H1 (cell line): Measurements from ENCODE around the gene SLC48A1. TPM values are rescaled to one million over a fixed set of nuclear protein-coding genes. Genes with fewer than 3 reads are reported as not detected.

Source experiments
- CTCF ChIA-PET: fragments of 300-600 bp; sonication (Branson Sonifier 250); formaldehyde crosslinking; loops from one replicate; lab custom pipeline; 2021; ENCODE audit not compliant: partially characterized antibody; lab: Charles Lee
- POLR2A ChIA-PET: fragments of 300-600 bp; sonication (Branson Sonifier 250); formaldehyde crosslinking; loops from one replicate; lab custom pipeline; 2021; ENCODE audit warnings: inconsistent platforms; ENCODE audit not compliant: partially characterized antibody; lab: Charles Lee
- DNase-seq, 2 experiments: peaks; one replicate each; pipeline versions ENCODE4 v3.0.0 to v3.0.0-alpha.2; 2010 to 2022; ENCODE audit warnings: low spot score in 2 of 2, low read depth in 1 of 2, mixed read lengths in 1 of 2
- FAIRE-seq: peaks from 2 replicates; lab custom pipeline; 2011; peaks lifted over from hg19 to GRCh38; lab: Jason Lieb, UNC
- H2AFZ ChIP-seq: 2 replicates; pipeline ENCODE4 v1.8.1; 2012; ENCODE audit warnings: low read length, inconsistent platforms
- H2AK5ac ChIP-seq: 2 replicates; pipeline ENCODE4 v1.6.1; 2013; ENCODE audit warnings: low read depth, low read length
- H2BK120ac ChIP-seq: replicated peaks from 2 replicates; pipeline ENCODE3; 2013; ENCODE audit warnings: low read depth, low read length, inconsistent platforms
- H2BK12ac ChIP-seq: 2 replicates; pipeline ENCODE4 v1.6.1; 2013; ENCODE audit warnings: low read depth, low read length
- H2BK15ac ChIP-seq: 2 replicates; pipeline ENCODE4 v1.6.1; 2013; ENCODE audit warnings: low read length
- H2BK20ac ChIP-seq: 2 replicates; pipeline ENCODE4 v1.6.1; 2013; ENCODE audit warnings: low read length
- H2BK5ac ChIP-seq: 2 replicates; pipeline ENCODE4 v1.6.1; 2013; ENCODE audit warnings: low read depth, low read length
- H3K14ac ChIP-seq: 2 replicates; pipeline ENCODE4 v1.6.1; 2013; ENCODE audit warnings: inconsistent platforms; ENCODE audit not compliant: insufficient read length
- H3K18ac ChIP-seq: 2 replicates; pipeline ENCODE4 v1.6.1; 2013; ENCODE audit warnings: low read length; ENCODE audit errors: extremely low read depth
- H3K23ac ChIP-seq: 2 replicates; pipeline ENCODE4 v1.6.1; 2013; ENCODE audit warnings: inconsistent platforms; ENCODE audit not compliant: insufficient read length
- H3K23me2 ChIP-seq: 2 replicates; pipeline ENCODE4 v1.6.1; 2013; ENCODE audit warnings: low read depth, low read length
- H3K27ac ChIP-seq: 2 replicates; pipeline ENCODE4 v1.6.1; 2011; ENCODE audit warnings: low read depth, low read length, inconsistent platforms
- H3K27me3 ChIP-seq, 4 experiments: replicated peaks in 1 of 4; 1 replicate in 1 of 4; 2 replicates in 3 of 4; pipeline versions ENCODE4 v1.6.1 to v1.8.1; 2011 to 2013; ENCODE audit warnings: low read length in 3 of 4, mild to moderate bottlenecking in 3 of 4, inconsistent platforms in 2 of 4, mixed read lengths in 2 of 4, moderate library complexity in 1 of 4; ENCODE audit not compliant: control insufficient read depth in 3 of 4, insufficient read depth in 3 of 4; ENCODE audit errors: extremely low read depth in 1 of 4
- H3K36me3 ChIP-seq, 4 experiments: 2 replicates each; pipeline versions ENCODE4 v1.6.1 to v1.8.1; 2011 to 2013; ENCODE audit warnings: mild to moderate bottlenecking in 4 of 4, low read length in 3 of 4, moderate library complexity in 2 of 4, control low read depth in 1 of 4, inconsistent platforms in 1 of 4; ENCODE audit not compliant: insufficient read depth in 4 of 4, control insufficient read depth in 2 of 4
- H3K4ac ChIP-seq: replicated peaks from 2 replicates; pipeline ENCODE3; 2013; ENCODE audit warnings: low read length, low read depth, mixed read lengths, inconsistent platforms; ENCODE audit not compliant: insufficient read length
- H3K4me1 ChIP-seq, 4 experiments: replicated peaks in 1 of 4; 1 replicate in 1 of 4; 2 replicates in 3 of 4; pipeline versions ENCODE4 v1.6.1 to v1.8.1; 2011 to 2013; ENCODE audit warnings: low read length in 3 of 4, inconsistent platforms in 2 of 4, mixed read lengths in 1 of 4; ENCODE audit not compliant: insufficient read depth in 4 of 4, control insufficient read depth in 3 of 4
- H3K4me2 ChIP-seq, 2 experiments: 2 replicates each; pipeline versions ENCODE4 v1.6.1 to v1.8.1; 2011 to 2013; ENCODE audit warnings: low read depth in 2 of 2, low read length in 2 of 2, control low read depth in 1 of 2, inconsistent platforms in 1 of 2, mild to moderate bottlenecking in 1 of 2; ENCODE audit not compliant: insufficient read depth in 1 of 2
- H3K4me3 ChIP-seq, 4 experiments: fragments of 200-600, 300-600 bp in 1 of 4; sonication (generic), shearing (Covaris generic), sonication (Bioruptor Twin) in 1 of 4; 2 replicates each; pipeline versions ENCODE4 v1.5.1 to v1.8.1; 2011 to 2016; ENCODE audit warnings: low read length in 4 of 4, low read depth in 3 of 4, control low read depth in 2 of 4, inconsistent platforms in 2 of 4, mild to moderate bottlenecking in 2 of 4, mixed read lengths in 1 of 4, moderate library complexity in 1 of 4; ENCODE audit not compliant: insufficient read depth in 2 of 4; ENCODE audit errors: extremely low read depth in 1 of 4
- H3K56ac ChIP-seq: replicated peaks from 2 replicates; pipeline ENCODE3; 2013; ENCODE audit warnings: low read depth, mild to moderate bottlenecking, mixed read lengths, low read length, inconsistent platforms; ENCODE audit not compliant: insufficient read length
- H3K79me1 ChIP-seq: 2 replicates; pipeline ENCODE4 v1.6.1; 2013; ENCODE audit warnings: low read depth, low read length, control low read depth
- H3K79me2 ChIP-seq, 2 experiments: 2 replicates each; pipeline versions ENCODE4 v1.6.1 to v1.8.1; 2012 to 2013; ENCODE audit warnings: low read length in 2 of 2, mild to moderate bottlenecking in 2 of 2, inconsistent platforms in 1 of 2; ENCODE audit not compliant: insufficient read depth in 2 of 2, control insufficient read depth in 1 of 2
- H3K9ac ChIP-seq, 4 experiments: replicated peaks in 1 of 4; 1 replicate in 1 of 4; 2 replicates in 3 of 4; pipeline versions ENCODE4 v1.6.1 to v1.8.1; 2011 to 2013; ENCODE audit warnings: low read depth in 3 of 4, low read length in 3 of 4, control low read depth in 2 of 4, mild to moderate bottlenecking in 2 of 4, moderate library complexity in 2 of 4, inconsistent platforms in 1 of 4; ENCODE audit errors: extremely low read depth in 1 of 4
- H3K9me3 ChIP-seq, 2 experiments: 2 replicates each; pipeline versions ENCODE4 v1.6.1 to v1.8.1; 2012 to 2013; ENCODE audit warnings: mild to moderate bottlenecking in 2 of 2, moderate library complexity in 2 of 2, control low read depth in 1 of 2, inconsistent platforms in 1 of 2, low read depth in 1 of 2, low read length in 1 of 2, mixed read lengths in 1 of 2; ENCODE audit not compliant: insufficient read depth in 2 of 2
- H4K20me1 ChIP-seq, 2 experiments: replicated peaks in 1 of 2; 2 replicates each; pipeline versions ENCODE3 to v1.8.1; 2011 to 2013; ENCODE audit warnings: inconsistent platforms in 2 of 2, low read length in 2 of 2, mild to moderate bottlenecking in 1 of 2; ENCODE audit not compliant: insufficient read depth in 2 of 2, control insufficient read depth in 1 of 2
- H4K5ac ChIP-seq: 2 replicates; pipeline ENCODE4 v1.6.1; 2013; ENCODE audit warnings: low read length, low read depth, mixed read lengths, inconsistent platforms; ENCODE audit not compliant: insufficient read length
- H4K8ac ChIP-seq: 2 replicates; pipeline ENCODE4 v1.8.0; 2013; ENCODE audit warnings: mild to moderate bottlenecking, moderate library complexity, low read length, inconsistent platforms; ENCODE audit not compliant: insufficient read depth; ENCODE audit errors: extremely low read depth
- H4K91ac ChIP-seq: replicated peaks from 2 replicates; pipeline ENCODE3; 2013; ENCODE audit warnings: low read length, mixed read lengths, inconsistent platforms; ENCODE audit not compliant: insufficient read length
- BRCA1 ChIP-seq: IDR thresholded peaks from 2 replicates; pipeline ENCODE4 v1.6.1; 2012; ENCODE audit warnings: low read depth, low read length, improper control_type of control experiment
- CBX8 ChIP-seq: fragments of 300-800, 300-1000 bp; sonication (generic); IDR thresholded peaks from 2 replicates; pipeline ENCODE4 v1.7.1; 2016; ENCODE audit warnings: low read depth, low read length, borderline replicate concordance
- CEBPB ChIP-seq: IDR thresholded peaks from 2 replicates; pipeline ENCODE4 v1.6.1; 2012; ENCODE audit warnings: low read depth, low read length
- CHD2 ChIP-seq: IDR thresholded peaks from 2 replicates; pipeline ENCODE4 v1.6.1; 2012; ENCODE audit warnings: low read length, improper control_type of control experiment
- EZH2 ChIP-seq: fragments of 200-600 bp; sonication (generic); IDR thresholded peaks from 2 replicates; pipeline ENCODE4 v1.7.1; 2012; ENCODE audit warnings: low read depth, mild to moderate bottlenecking, moderate library complexity, low read length, inconsistent platforms; ENCODE audit not compliant: severe bottlenecking
- FOSL1 ChIP-seq: IDR thresholded peaks from 2 replicates; pipeline ENCODE4 v1.6.1; 2011; ENCODE audit warnings: mild to moderate bottlenecking, low read depth, low read length, moderate library complexity; ENCODE audit not compliant: insufficient read depth
- MAFK ChIP-seq: IDR thresholded peaks from 2 replicates; pipeline ENCODE4 v1.6.1; 2012; ENCODE audit warnings: low read depth, mild to moderate bottlenecking, improper control_type of control experiment, low read length
- PHF8 ChIP-seq: fragments of 200-600 bp; sonication (generic); conservative IDR thresholded peaks from 2 replicates; pipeline ENCODE4 v1.7.1; 2012; ENCODE audit warnings: low read depth, mild to moderate bottlenecking, inconsistent platforms, low read length, moderate library complexity
- SP1 ChIP-seq: IDR thresholded peaks from 2 replicates; pipeline ENCODE4 v1.6.1; 2011; ENCODE audit warnings: low read depth, low read length
- TAF7 ChIP-seq: optimal IDR thresholded peaks from 2 replicates; pipeline ENCODE3; 2011; ENCODE audit warnings: low read depth, mild to moderate bottlenecking, inconsistent platforms, low read length, moderate library complexity, borderline replicate concordance
- WGBS, 2 experiments: shearing (Covaris generic) in 1 of 2; methylation state at CpG; one replicate each; pipeline versions ENCODE4 v1.1.6 to v1.1.7; 2013 to 2015; ENCODE audit warnings: low lambda C conversion rate in 2 of 2, mixed read lengths in 2 of 2, inconsistent platforms in 1 of 2, low coverage in 1 of 2, missing lambda C conversion rate in 1 of 2; ENCODE audit not compliant: insufficient replicate concordance in 2 of 2, insufficient coverage in 1 of 2, insufficient read length in 1 of 2; ENCODE audit errors: extremely low coverage in 1 of 2, missing lambda C conversion rate in 1 of 2; 5-methylcytosine and 5-hydroxymethylcytosine counted together
- polyA plus RNA-seq, 7 experiments: library from polyadenylated mRNA; depleted of rRNA in 3 of 7; stranded (reverse) in 5 of 7; unstranded in 2 of 7; fragments of >200 nt in 5 of 7; fragments of 200-250 nt in 2 of 7; gene quantifications; 1 replicate in 5 of 7; 2 replicates in 1 of 7; 4 replicates in 1 of 7; pipeline versions ENCODE4 v1.2.1 to v1.2.3, GENCODE V29; 2011 to 2013; ENCODE audit warnings: missing spikeins in 2 of 7, mixed read lengths in 2 of 7
- total RNA-seq: library from RNA; stranded (reverse); fragmentation: NEBNext Ultra II Directional; extraction: Animal tissue kit (Norgen Biotek cat#: 25700); gene quantifications from 2 replicates; pipeline ENCODE4 v1.2.1, GENCODE V29; 2021
- TF ChIP-seq, protein P1 (sequence below): IDR thresholded peaks from 2 replicates; pipeline ENCODE4 v1.6.1; 2012; ENCODE audit warnings: low read length, inconsistent platforms

The SLC48A1 gene
- total and polyA plus RNA-seq, 2 of the 8 experiments (the other 6 are each of a cell fraction or from before 2014, with no cell fraction given) = 9.5 to 14.1 TPM

- H3K4me2 ChIP-seq = no peak overlapping the region
- WGBS, 2 experiments = 84% methylated on average over 14 of the region's 14 CpGs; no CpG with 5 or more reads in 1 of the 2 experiments
- H2AFZ ChIP-seq = no peak overlapping the region
- H3K9me3 ChIP-seq = no peaks in the 10 kb centered on the region
- POLR2A ChIA-PET = interaction anchor here (0.7 to 3.8 kb wide), 2 partner anchors 9 to 29 kb away, joined by 3 to 17 read pairs; partner anchors contain the start of gene RAPGEF3
- no peak overlapping the region for H2AK5ac ChIP-seq
- H3K79me2 ChIP-seq = no peaks in the 10 kb centered on the region
- no peaks in the 10 kb centered on the region for H3K79me1 ChIP-seq
- H2BK5ac ChIP-seq = no peak overlapping the region
- CTCF ChIA-PET = interaction anchor here (1.3 to 58.8 kb wide), 5 partner anchors 9 to 83 kb away, joined by 5 to 2442 read pairs (median 318); partner anchors contain the start of genes ENDOU, RAPGEF3 and RPAP3
- H3K4ac ChIP-seq = no peak overlapping the region
- no peak overlapping the region for H3K23ac ChIP-seq
- peaks cover 29 to 55% (median 48%) of the 10 kb centered on the region in 4 experiments for H3K36me3 ChIP-seq
- no peak overlapping the region for H2BK20ac ChIP-seq
- FAIRE-seq = no peak
- no peaks in the 10 kb centered on the region for H3K27me3 ChIP-seq
- no peak overlapping the region for H2BK12ac ChIP-seq
- H4K91ac ChIP-seq = no peak overlapping the region
- no peak overlapping the region for H2BK15ac ChIP-seq
- H3K56ac ChIP-seq = no peak overlapping the region
- no peak overlapping the region for H3K18ac ChIP-seq
- H4K20me1 ChIP-seq = peaks cover 0 to 19% of the 10 kb centered on the region in 2 experiments
- no peak for DNase-seq
- no peak overlapping the region for H3K4me3 ChIP-seq
- H3K9ac ChIP-seq = no peak overlapping the region
- H3K27ac ChIP-seq = no peak overlapping the region
- H3K23me2 ChIP-seq = no peaks in the 10 kb centered on the region
- H4K8ac ChIP-seq = no peak overlapping the region; the same call in 1 of the 2 replicates
- no peak overlapping the region for H4K5ac ChIP-seq
- H3K4me1 ChIP-seq = no peaks in the 10 kb centered on the region
- no peak overlapping the region for H2BK120ac ChIP-seq
- no peak overlapping the region for H3K14ac ChIP-seq
- TF ChIP-seq PHF8 (no peak), FOSL1 (no peak), CHD2 (no peak), BRCA1 (no peak), CEBPB (no peak), MAFK (no peak), SP1 (no peak), TAF7 (no peak), CBX8 (no peak), EZH2 (no peak)
- TF ChIP-seq, protein P1, sequence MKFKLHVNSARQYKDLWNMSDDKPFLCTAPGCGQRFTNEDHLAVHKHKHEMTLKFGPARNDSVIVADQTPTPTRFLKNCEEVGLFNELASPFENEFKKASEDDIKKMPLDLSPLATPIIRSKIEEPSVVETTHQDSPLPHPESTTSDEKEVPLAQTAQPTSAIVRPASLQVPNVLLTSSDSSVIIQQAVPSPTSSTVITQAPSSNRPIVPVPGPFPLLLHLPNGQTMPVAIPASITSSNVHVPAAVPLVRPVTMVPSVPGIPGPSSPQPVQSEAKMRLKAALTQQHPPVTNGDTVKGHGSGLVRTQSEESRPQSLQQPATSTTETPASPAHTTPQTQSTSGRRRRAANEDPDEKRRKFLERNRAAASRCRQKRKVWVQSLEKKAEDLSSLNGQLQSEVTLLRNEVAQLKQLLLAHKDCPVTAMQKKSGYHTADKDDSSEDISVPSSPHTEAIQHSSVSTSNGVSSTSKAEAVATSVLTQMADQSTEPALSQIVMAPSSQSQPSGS = no peak
Measured at GRCh38 chr12:47787596-47788319, 14.7 kb downstream of the SLC48A1 start.
